GM12891 (cell line): ENCODE measurements around the gene TACC3.

ENCODE experiments used
- POLR2A ChIP-seq: IDR thresholded peaks from 2 replicates; pipeline ENCODE4 v1.6.1; 2011; ENCODE audit warnings: low read depth, low read length, control low read depth
- POLR2AphosphoS5 ChIP-seq: IDR thresholded peaks from 2 replicates; pipeline ENCODE4 v1.6.1; 2011; ENCODE audit warnings: low read depth, low read length, control low read depth
- POU2F2 ChIP-seq: IDR thresholded peaks from 2 replicates; pipeline ENCODE4 v1.6.1; 2011; ENCODE audit warnings: low read depth, mild to moderate bottlenecking, control low read depth, low read length, moderate library complexity
- SPI1 ChIP-seq: IDR thresholded peaks from 2 replicates; pipeline ENCODE4 v1.6.1; 2011; ENCODE audit warnings: low read depth, low read length, control low read depth
- TAF1 ChIP-seq: IDR thresholded peaks from 2 replicates; pipeline ENCODE4 v1.6.1; 2011; ENCODE audit warnings: low read depth, low read length, control low read depth

DNA sequence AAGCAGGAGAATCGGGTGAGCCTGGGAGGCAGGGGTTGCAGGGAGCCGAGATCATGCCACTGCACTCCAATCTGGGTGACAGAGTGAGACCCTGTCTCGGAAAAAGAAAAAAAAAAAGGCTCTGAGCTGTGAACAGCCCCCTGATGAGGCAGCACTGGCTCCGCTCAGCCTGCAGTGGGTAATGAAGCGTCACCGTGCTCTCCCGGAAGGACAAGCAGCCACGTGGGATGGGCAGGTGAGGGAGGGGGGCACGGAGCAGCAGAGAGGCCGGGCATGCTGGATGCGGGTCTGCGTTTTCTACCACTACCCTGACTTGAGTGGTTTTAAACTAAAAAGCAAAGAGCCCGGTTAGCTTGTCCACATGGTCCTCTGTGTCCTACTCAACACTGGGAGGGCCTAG, 15.5 kb downstream of the TACC3 start:
- TF ChIP-seq POLR2A, result no peak
- TF ChIP-seq POLR2AphosphoS5, result no peak
- no peak for TF ChIP-seq TAF1
- no peak for TF ChIP-seq POU2F2
- no peak for TF ChIP-seq SPI1
